ENCODE measurements around the gene HOXC13.

DNA sequence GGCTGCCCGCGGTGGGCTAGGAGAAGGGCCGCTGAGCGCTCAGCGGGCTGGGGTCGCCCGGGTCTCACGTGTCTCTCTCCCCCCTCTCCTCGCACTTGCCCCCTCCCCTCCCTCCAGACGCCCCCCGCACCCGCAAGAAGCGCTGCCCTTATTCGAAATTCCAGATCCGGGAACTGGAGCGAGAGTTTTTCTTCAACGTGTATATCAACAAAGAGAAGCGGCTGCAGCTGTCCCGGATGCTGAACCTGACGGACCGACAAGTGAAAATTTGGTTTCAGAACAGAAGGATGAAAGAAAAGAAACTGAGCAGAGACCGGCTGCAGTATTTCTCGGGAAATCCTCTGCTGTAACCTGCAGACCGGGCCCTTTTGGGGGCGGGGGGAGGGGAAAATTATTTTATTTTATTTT lies 36.4 kb downstream of the HOXC13 start:
- TF ChIP-seq, protein P1, sequence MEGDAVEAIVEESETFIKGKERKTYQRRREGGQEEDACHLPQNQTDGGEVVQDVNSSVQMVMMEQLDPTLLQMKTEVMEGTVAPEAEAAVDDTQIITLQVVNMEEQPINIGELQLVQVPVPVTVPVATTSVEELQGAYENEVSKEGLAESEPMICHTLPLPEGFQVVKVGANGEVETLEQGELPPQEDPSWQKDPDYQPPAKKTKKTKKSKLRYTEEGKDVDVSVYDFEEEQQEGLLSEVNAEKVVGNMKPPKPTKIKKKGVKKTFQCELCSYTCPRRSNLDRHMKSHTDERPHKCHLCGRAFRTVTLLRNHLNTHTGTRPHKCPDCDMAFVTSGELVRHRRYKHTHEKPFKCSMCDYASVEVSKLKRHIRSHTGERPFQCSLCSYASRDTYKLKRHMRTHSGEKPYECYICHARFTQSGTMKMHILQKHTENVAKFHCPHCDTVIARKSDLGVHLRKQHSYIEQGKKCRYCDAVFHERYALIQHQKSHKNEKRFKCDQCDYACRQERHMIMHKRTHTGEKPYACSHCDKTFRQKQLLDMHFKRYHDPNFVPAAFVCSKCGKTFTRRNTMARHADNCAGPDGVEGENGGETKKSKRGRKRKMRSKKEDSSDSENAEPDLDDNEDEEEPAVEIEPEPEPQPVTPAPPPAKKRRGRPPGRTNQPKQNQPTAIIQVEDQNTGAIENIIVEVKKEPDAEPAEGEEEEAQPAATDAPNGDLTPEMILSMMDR (IDR thresholded peaks at IDR 0.05): no peak
- TF ChIP-seq POLR2A (IDR thresholded peaks at IDR 0.05): no peak
